HepG2 (cell line): Measurements from ENCODE around the gene GLYR1. TPM values are rescaled to one million over a fixed set of nuclear protein-coding genes. Genes with fewer than 3 reads are reported as not detected.

ENCODE experiments used
- AHDC1 ChIP-seq: sonication (generic); formaldehyde crosslinking; IDR thresholded peaks from 2 replicates; pipeline ENCODE4 v1.5.1; 2020; ENCODE audit warnings: mild to moderate bottlenecking, missing genetic modification reagents, borderline replicate concordance
- CBX5 ChIP-seq: sonication (generic); formaldehyde crosslinking; IDR thresholded peaks from 2 replicates; pipeline ENCODE4 v1.4.0; 2020; ENCODE audit warnings: missing genetic modification reagents, borderline replicate concordance
- KLF13 ChIP-seq: sonication (generic); formaldehyde crosslinking; IDR thresholded peaks from 2 replicates; pipeline ENCODE4 v1.4.0; 2020; ENCODE audit warnings: mild to moderate bottlenecking, missing genetic modification reagents
- MAFG ChIP-seq: sonication (generic); formaldehyde crosslinking; IDR thresholded peaks from 2 replicates; pipeline ENCODE4 v1.5.1; 2020; ENCODE audit warnings: mild to moderate bottlenecking, missing genetic modification reagents
- NR2F6 ChIP-seq, 2 experiments: IDR thresholded peaks; 2 replicates each; pipeline ENCODE4 v1.6.1; 2016; ENCODE audit warnings: antibody characterized with exemption in 1 of 2, mild to moderate bottlenecking in 1 of 2
- RERE ChIP-seq: IDR thresholded peaks from 2 replicates; pipeline ENCODE4 v1.6.1; 2016; ENCODE audit warnings: low read depth, missing genetic modification reagents, missing compliant biosample characterization
- SIX4 ChIP-seq: sonication (generic); formaldehyde crosslinking; IDR thresholded peaks from 2 replicates; pipeline ENCODE4 v1.4.0; 2020; ENCODE audit warnings: missing genetic modification reagents
- STAG1 ChIP-seq: sonication (generic); formaldehyde crosslinking; IDR thresholded peaks from 2 replicates; pipeline ENCODE4 v1.4.0; 2020; ENCODE audit warnings: missing genetic modification reagents
- TBL1XR1 ChIP-seq: fragments of 150-350 bp; IDR thresholded peaks from 2 replicates; pipeline ENCODE4 v1.6.1; 2014; ENCODE audit warnings: borderline replicate concordance, low read length; ENCODE audit not compliant: partially characterized antibody
- ZNF549 ChIP-seq: sonication (generic); formaldehyde crosslinking; IDR thresholded peaks from 2 replicates; pipeline ENCODE4 v1.5.0; 2020; ENCODE audit warnings: missing genetic modification reagents
- ZNF615 ChIP-seq: sonication (generic); formaldehyde crosslinking; IDR thresholded peaks from 2 replicates; pipeline ENCODE4 v1.5.0; 2020; ENCODE audit warnings: mild to moderate bottlenecking, missing genetic modification reagents, borderline replicate concordance
- ZNF629 ChIP-seq: sonication (generic); formaldehyde crosslinking; conservative IDR thresholded peaks from 2 replicates; pipeline ENCODE4 v1.5.0; 2020; ENCODE audit warnings: missing genetic modification reagents
- ZNF724P ChIP-seq: sonication (generic); formaldehyde crosslinking; IDR thresholded peaks from 2 replicates; pipeline ENCODE4 v1.8.0; 2022; ENCODE audit warnings: missing genetic modification reagents, borderline replicate concordance
- ZNF780A ChIP-seq: sonication (generic); formaldehyde crosslinking; IDR thresholded peaks from 2 replicates; pipeline ENCODE4 v1.8.0; 2022; ENCODE audit warnings: mild to moderate bottlenecking, missing genetic modification reagents, moderate library complexity
- polyA plus RNA-seq, 8 experiments: library from polyadenylated mRNA; depleted of rRNA in 3 of 8; stranded (reverse) in 7 of 8; unstranded in 1 of 8; fragments of >200 nt; fragmentation: Illumina TruSeq in 4 of 8; extraction: Trizol in 4 of 8; gene quantifications; 2 replicates each; pipeline versions ENCODE4 v1.2.1 to v1.2.3, GENCODE V29; 2011 to 2016; ENCODE audit warnings: low read depth in 4 of 8, missing spikeins in 1 of 8, mixed read lengths in 1 of 8; ENCODE audit not compliant: insufficient read depth in 1 of 8
- total RNA-seq, 5 experiments: library from RNA; depleted of rRNA; stranded (reverse); fragments of >200 nt; fragmentation: Illumina TruSeq; extraction: Trizol; gene quantifications; 2 replicates each; pipeline ENCODE4 v1.2.3, GENCODE V29; 2016; ENCODE audit warnings: low read depth in 1 of 5

Gene GLYR1
- total and polyA plus RNA-seq, 2 of the 13 experiments (the other 11 are each of a cell fraction or from before 2014, with no cell fraction given): 28.3 to 48.7 TPM

GRCh38 chr16:4801962-4802658, 45.0 kb downstream of the GLYR1 start, which contains the start of gene ROGDI (continued):
- TF ChIP-seq ZNF615 (CRISPR knock-in tag) (0 out of 2 replicates have a peak, but pooled peaks have one; percentile 30), MAFG (CRISPR knock-in tag) (no peak), KLF13 (no peak), SIX4 (CRISPR knock-in tag) (0 out of 2 replicates have a peak, but pooled peaks have one; percentile 39), ZNF629 (CRISPR knock-in tag) (no peak), RERE (CRISPR knock-in tag) (no peak), ZNF724P (CRISPR knock-in tag) (peak; percentile 63; the same call in 1 of the 2 replicates), AHDC1 (CRISPR knock-in tag) (0 out of 2 replicates have a peak, but pooled peaks have one; percentile 18), ZNF780A (CRISPR knock-in tag) (no peak), TBL1XR1 (no peak), CBX5 (CRISPR knock-in tag) (peak; percentile 26; the same call in 1 of the 2 replicates), ZNF549 (no peak), STAG1 (CRISPR knock-in tag) (peak; percentile 18; the same call in 1 of the 2 replicates), NR2F6 (IDR thresholded peaks at IDR 0.05) (peak; percentile 24; the same call in 1 of the 2 replicates), NR2F6 (CRISPR knock-in tag; IDR thresholded peaks at IDR 0.05) (peak; percentile 71)
